GM12878 (cell line): ENCODE results near the gene PHLPP1. TPM values are rescaled to one million over a fixed set of nuclear protein-coding genes. Genes with fewer than 3 reads are reported as not detected.

Source experiments
- ATAC-seq: fragments of 200-7000 bp; cut with Tn5 transposase; 3 replicates; pipeline ENCODE4 v1.9.1; 2020; ENCODE audit warnings: mild to moderate bottlenecking, moderate library complexity
- BruUV-seq: library from RNA; stranded (reverse); fragments of 400-500 nt; replicated peaks from 2 replicates; lab custom pipeline; 2021; lab: Mats Ljungman, UMichigan
- CTCF ChIA-PET: fragments of 300-600 bp; sonication (Branson Sonifier 250); formaldehyde crosslinking; extraction: SDS; loops from one replicate; lab custom pipeline; 2021; ENCODE audit warnings: inconsistent platforms; lab: Yijun Ruan, JAX
- POLR2A ChIA-PET: fragments of 350-600 bp; formaldehyde crosslinking; extraction: SDS; loops from one replicate; lab custom pipeline; 2021; ENCODE audit warnings: inconsistent platforms; lab: Charles Lee
- RAD21 ChIA-PET: fragments of 300-600 bp; sonication (Branson Sonifier 250); formaldehyde crosslinking; loops from one replicate; lab custom pipeline; 2023; ENCODE audit warnings: antibody characterized with exemption; ENCODE audit not compliant: unreplicated experiment; lab: Charles Lee
- SMC1A ChIA-PET: fragments of 300-600 bp; sonication (Branson Sonifier 250); formaldehyde crosslinking; loops from one replicate; lab custom pipeline; 2023; ENCODE audit not compliant: unreplicated experiment, uncharacterized antibody; lab: Charles Lee
- DNase-seq: peaks from one replicate; pipeline ENCODE4 v3.0.0-alpha.2; 2011; ENCODE audit warnings: low read depth, low spot score
- FAIRE-seq: peaks from 3 replicates; lab custom pipeline; 2011; peaks lifted over from hg19 to GRCh38; lab: Jason Lieb, UNC
- H2AFZ ChIP-seq: 2 replicates; pipeline ENCODE4 v1.6.0; 2011; ENCODE audit warnings: low read depth, low read length, control low read depth; ENCODE audit not compliant: control insufficient read depth
- H3K27ac ChIP-seq: 2 replicates; pipeline ENCODE4 v1.5.1; 2011; ENCODE audit warnings: control low read depth; ENCODE audit not compliant: control insufficient read depth, insufficient read depth
- H3K27me3 ChIP-seq, 2 experiments: replicated peaks in 1 of 2; 2 replicates each; pipeline versions ENCODE4 v1.6.0 to v1.6.1; 2011; ENCODE audit warnings: low read length in 1 of 2; ENCODE audit not compliant: control insufficient read depth in 2 of 2, insufficient read depth in 2 of 2
- H3K36me3 ChIP-seq, 2 experiments: 2 replicates each; pipeline ENCODE4 v1.5.1; 2011; ENCODE audit warnings: low read length in 1 of 2; ENCODE audit not compliant: control insufficient read depth in 2 of 2, insufficient read depth in 2 of 2
- H3K4me1 ChIP-seq: 2 replicates; pipeline ENCODE4 v1.6.1; 2011; ENCODE audit warnings: mild to moderate bottlenecking, low read length, moderate library complexity, mixed read lengths; ENCODE audit not compliant: control insufficient read depth, insufficient read depth
- H3K4me2 ChIP-seq: 2 replicates; pipeline ENCODE4 v1.6.0; 2011; ENCODE audit warnings: control low read depth; ENCODE audit not compliant: control insufficient read depth, insufficient read depth
- H3K4me3 ChIP-seq: fragments of 200-600 bp; sonication (generic); 2 replicates; pipeline ENCODE4 v1.5.1; 2016
- H3K79me2 ChIP-seq: 2 replicates; pipeline ENCODE4 v1.6.0; 2011; ENCODE audit warnings: low read length; ENCODE audit not compliant: control insufficient read depth, insufficient read depth
- H3K9ac ChIP-seq: 2 replicates; pipeline ENCODE4 v1.8.0; 2011; ENCODE audit warnings: low read length, control low read depth, mixed read lengths; ENCODE audit not compliant: control insufficient read depth, insufficient read depth
- H3K9me3 ChIP-seq: replicated peaks from 3 replicates; pipeline ENCODE4 v1.5.1; 2011; ENCODE audit warnings: mild to moderate bottlenecking, low read length; ENCODE audit not compliant: control insufficient read depth, insufficient read depth
- H4K20me1 ChIP-seq: 2 replicates; pipeline ENCODE4 v1.6.0; 2011; ENCODE audit not compliant: control insufficient read depth, insufficient read depth
- BACH1 ChIP-seq: fragments of 450-650 bp; IDR thresholded peaks from 2 replicates; pipeline ENCODE4 v1.6.1; 2017; ENCODE audit warnings: mild to moderate bottlenecking, borderline replicate concordance
- ELK1 ChIP-seq: IDR thresholded peaks from 2 replicates; pipeline ENCODE4 v1.6.1; 2012; ENCODE audit warnings: low read depth, low read length, improper control_type of control experiment
- ETV6 ChIP-seq, 2 experiments: fragments of 450-650 bp in 1 of 2; IDR thresholded peaks in 1 of 2; conservative IDR thresholded peaks in 1 of 2; 2 replicates each; pipeline ENCODE4 v1.6.1; 2014; ENCODE audit warnings: antibody characterized with exemption in 1 of 2, borderline replicate concordance in 1 of 2, low read depth in 1 of 2, mild to moderate bottlenecking in 1 of 2, moderate library complexity in 1 of 2
- FOXK2 ChIP-seq: fragments of 450-650 bp; IDR thresholded peaks from 2 replicates; pipeline ENCODE4 v1.6.1; 2017; ENCODE audit warnings: mild to moderate bottlenecking, moderate library complexity
- MAX ChIP-seq: IDR thresholded peaks from 2 replicates; pipeline ENCODE4 v1.6.1; 2012; ENCODE audit warnings: low read depth, low read length, improper control_type of control experiment
- MEF2A ChIP-seq: IDR thresholded peaks from 2 replicates; pipeline ENCODE4 v1.6.1; 2011; ENCODE audit warnings: low read depth, mild to moderate bottlenecking, low read length, moderate library complexity; ENCODE audit not compliant: insufficient read depth
- MYB ChIP-seq: fragments of 150-350 bp; IDR thresholded peaks from 2 replicates; pipeline ENCODE4 v1.6.1; 2014; ENCODE audit warnings: mild to moderate bottlenecking, low read depth, low read length, borderline replicate concordance
- NBN ChIP-seq: fragments of 450-650 bp; IDR thresholded peaks from 2 replicates; pipeline ENCODE4 v1.6.1; 2016
- PAX5 ChIP-seq: IDR thresholded peaks from 2 replicates; pipeline ENCODE4 v1.6.1; 2011; ENCODE audit warnings: low read depth, low read length, borderline replicate concordance
- PKNOX1 ChIP-seq: fragments of 450-650 bp; IDR thresholded peaks from 2 replicates; pipeline ENCODE4 v1.6.1; 2016; ENCODE audit warnings: mild to moderate bottlenecking
- POU2F2 ChIP-seq: IDR thresholded peaks from 3 replicates; pipeline ENCODE4 v1.6.1; 2011; ENCODE audit warnings: low read depth, mild to moderate bottlenecking, low read length, borderline replicate concordance
- RFX5 ChIP-seq: IDR thresholded peaks from 2 replicates; pipeline ENCODE4 v1.6.1; 2011; ENCODE audit warnings: low read depth, low read length, improper control_type of control experiment
- RUNX3 ChIP-seq: IDR thresholded peaks from 2 replicates; pipeline ENCODE4 v1.6.1; 2012; ENCODE audit warnings: low read length, inconsistent platforms
- WRNIP1 ChIP-seq: IDR thresholded peaks from 2 replicates; pipeline ENCODE4 v1.6.1; 2011; ENCODE audit warnings: low read depth, low read length, improper control_type of control experiment, borderline replicate concordance
- ZNF207 ChIP-seq: fragments of 450-650 bp; IDR thresholded peaks from 2 replicates; pipeline ENCODE4 v1.6.1; 2014; ENCODE audit warnings: antibody characterized with exemption, mild to moderate bottlenecking, borderline replicate concordance
- WGBS: methylation state at CpG from one replicate; pipeline ENCODE4 v1.1.6; 2016; ENCODE audit warnings: low lambda C conversion rate; ENCODE audit not compliant: insufficient replicate concordance, insufficient coverage; ENCODE audit errors: missing lambda C conversion rate; 5-methylcytosine and 5-hydroxymethylcytosine counted together
- in situ Hi-C: fragments of 300-500 bp; cut with MboI; formaldehyde crosslinking; loops from 9 replicates; pipeline ENCODE4 v1.14.3; 2018; ENCODE audit warnings: mixed read lengths
- intact Hi-C: fragments of 100-400 bp; cut with micrococcal nuclease; formaldehyde crosslinking; loops from one replicate; pipeline ENCODE4 v1.14.2; 2022; ENCODE audit not compliant: unreplicated experiment
- polyA plus RNA-seq, 11 experiments: library from polyadenylated mRNA; depleted of rRNA in 4 of 11; unstranded in 6 of 11; stranded (reverse) in 5 of 11; fragments of >200 nt; fragmentation: Nextera tagmentation in 4 of 11; fragmentation: Illumina TruSeq in 1 of 11; extraction: Ambion mirVana in 4 of 11; extraction: Trizol in 1 of 11; gene quantifications; 1 replicate in 1 of 11; 2 replicates in 10 of 11; pipeline versions ENCODE4 v1.2.1 to v1.2.3, GENCODE V29; 2011 to 2016; ENCODE audit warnings: inconsistent platforms in 2 of 11, missing spikeins in 2 of 11, low read depth in 1 of 11
- total RNA-seq, 4 experiments: library from RNA; depleted of rRNA in 3 of 4; stranded (reverse); fragments of >200 nt in 3 of 4; fragmentation: Illumina TruSeq in 1 of 4; extraction: Trizol in 1 of 4; gene quantifications; 2 replicates each; pipeline versions ENCODE4 v1.2.1 to v1.2.3, GENCODE V29; 2013 to 2021

Gene PHLPP1
- total and polyA plus RNA-seq, 10 of the 15 experiments (the other 5 are each of a cell fraction or from before 2014, with no cell fraction given) = 0.42 to 7.0 (median 1.9) TPM

GRCh38 chr18:62856294-62856693, 141.0 kb downstream of the PHLPP1 start (continued):
- TF ChIP-seq ZNF207 (no peak), ELK1 (no peak)

GRCh38 chr18:62857263-62857976, 142.1 kb downstream of the PHLPP1 start:
- intact Hi-C loops = no loop called here
- CTCF ChIA-PET = interaction anchor here (0.5 kb wide), 1 partner anchor 198 kb away, joined by 3 read pairs; no protein-coding TSS in a partner anchor
- H3K4me3 ChIP-seq = no peak overlapping the region
- H3K27me3 ChIP-seq = no peaks in the 10 kb centered on the region
- no peak overlapping the region for H3K27ac ChIP-seq
- H4K20me1 ChIP-seq = no peaks in the 10 kb centered on the region
- no peak overlapping the region for H3K9ac ChIP-seq
- RAD21 ChIA-PET = interaction anchor here (0.7 kb wide), 2 partner anchors 47 to 197 kb away, joined by 3 read pairs; no protein-coding TSS in a partner anchor
- no peak for DNase-seq
- no peak overlapping the region for H2AFZ ChIP-seq
- no peak for ATAC-seq
- TF ChIP-seq ETV6 (conservative IDR thresholded peaks at IDR 0.05 in 1 of 2, IDR thresholded peaks at IDR 0.05 in 1 of 2; ENCODE audit: borderline replicate concordance in 1 of 2, low read depth in 1 of 2) = no peak
- TF ChIP-seq MAX = no peak
- TF ChIP-seq MEF2A = no peak
- no peak for TF ChIP-seq POU2F2
- TF ChIP-seq PKNOX1 = no peak
- TF ChIP-seq BACH1 = no peak
- no peak for TF ChIP-seq FOXK2
- TF ChIP-seq NBN = no peak
- TF ChIP-seq PAX5 = no peak
- no peak for TF ChIP-seq MYB
- no peak for TF ChIP-seq RFX5
- no peak for TF ChIP-seq RUNX3
- no peak for TF ChIP-seq WRNIP1
- TF ChIP-seq, all 136 proteins: peak for 0
- no TSS peak for BruUV-seq
- in situ Hi-C loops = no loop called here
- no peaks in the 10 kb centered on the region for H3K9me3 ChIP-seq
- H3K4me1 ChIP-seq = no peaks in the 10 kb centered on the region; the same call in 1 of the 2 replicates
- no peaks in the 10 kb centered on the region for H3K79me2 ChIP-seq
- H3K36me3 ChIP-seq = no peaks in the 10 kb centered on the region
- WGBS = 50% methylated on average over 2 of the region's 2 CpGs
- POLR2A ChIA-PET = interaction anchor here (0.6 kb wide), 3 partner anchors 10 to 71 kb away, joined by 3 to 4 read pairs (median 3); no protein-coding TSS in a partner anchor
- SMC1A ChIA-PET = interaction anchor here (1.7 kb wide), 1 partner anchor 139 kb away, joined by 4 read pairs; no protein-coding TSS in a partner anchor
- no peak overlapping the region for H3K4me2 ChIP-seq
- no peak for FAIRE-seq
